Neural cell (in vitro differentiated cells): ENCODE results near the gene EHBP1.

Source experiments
- CTCF ChIP-seq: fragments of 450-650 bp; IDR thresholded peaks from 2 replicates; pipeline ENCODE4 v1.5.1; 2014; ENCODE audit warnings: antibody characterized with exemption, mild to moderate bottlenecking, moderate library complexity; ENCODE audit not compliant: poor library complexity, severe bottlenecking
- EP300 ChIP-seq: fragments of 450-650 bp; conservative IDR thresholded peaks from 2 replicates; pipeline ENCODE4 v1.6.1; 2014; ENCODE audit warnings: antibody characterized with exemption, mild to moderate bottlenecking, moderate library complexity; ENCODE audit not compliant: poor library complexity, severe bottlenecking
- EZH2 ChIP-seq: fragments of 200-600, 300-800 bp; shearing (Covaris generic), sonication (generic); IDR thresholded peaks from 2 replicates; pipeline ENCODE4 v1.6.1; 2014; ENCODE audit warnings: antibody characterized with exemption, low read length, borderline replicate concordance, mild to moderate bottlenecking; ENCODE audit not compliant: insufficient read depth, poor library complexity, severe bottlenecking
- POLR2AphosphoS5 ChIP-seq: IDR thresholded peaks from 2 replicates; pipeline ENCODE4 v1.6.1; 2012
- REST ChIP-seq: IDR thresholded peaks from 2 replicates; pipeline ENCODE4 v1.6.1; 2012; ENCODE audit warnings: borderline replicate concordance

- no peak for TF ChIP-seq POLR2AphosphoS5
- TF ChIP-seq REST = no peak
- no peak for TF ChIP-seq CTCF
- TF ChIP-seq EP300 = no peak
- no peak for TF ChIP-seq EZH2
Observed at GRCh38 chr2:63086687-63087086, 381.2 kb downstream of the EHBP1 start.
